ENCODE data around the gene S100A5. TPM values are rescaled to one million over a fixed set of nuclear protein-coding genes. Genes with fewer than 3 reads are reported as not detected.

Gene S100A5
- total and polyA plus RNA-seq, 2 of the 8 experiments (the other 6 are each of a cell fraction or from before 2014, with no cell fraction given), result not detected

- TF ChIP-seq CTBP2 (IDR thresholded peaks at IDR 0.05; ENCODE audit: borderline replicate concordance, insufficient read depth, insufficient read length, low read length) (no peak), SIN3A (conservative IDR thresholded peaks at IDR 0.05 in 1 of 2, IDR thresholded peaks at IDR 0.05 in 1 of 2; ENCODE audit: low read depth in 1 of 2, low read length in 2 of 2) (no peak), CEBPB (IDR thresholded peaks at IDR 0.05; ENCODE audit: low read depth, low read length) (no peak), BRCA1 (IDR thresholded peaks at IDR 0.05; ENCODE audit: low read depth, low read length) (no peak), SAP30 (IDR thresholded peaks at IDR 0.05; ENCODE audit: insufficient read depth, insufficient replicate concordance, low read length) (no peak), POLR2AphosphoS5 (IDR thresholded peaks at IDR 0.05; ENCODE audit: low read depth, low read length) (no peak)
Measured at GRCh38 chr1:153531638-153532037, 9.1 kb downstream of the S100A5 start (continued).

All from H1 (cell line).